Measurements from ENCODE around the gene RHAG.
"Not testable (repeated sequence)": the region's sequence is repeated elsewhere in the genome, so short reads cannot be mapped to it uniquely, and the experiment has no call there.

Gene RHAG

GRCh38 chr6:49636713-49637349 lies at the start of gene RHAG:
Gene RHAG (minus strand): TSS chr6:49636839. CDS start chr6:49636812, 27 bp downstream.
- DNase-seq (ENCODE audit: low read depth): no peak

GRCh38 chr6:49676671-49677281 lies 40.1 kb upstream of the RHAG start:
- DNase-seq (ENCODE audit: low read depth): no peak

GRCh38 chr6:49675816-49676215 lies 39.2 kb upstream of the RHAG start:
- no peak for DNase-seq (ENCODE audit: low read depth)

- DNase-seq (ENCODE audit: low read depth): no peak
These were observed 31.5 kb upstream of the RHAG start for GRCh38 chr6:49668083-49668511.

- DNase-seq (ENCODE audit: low read depth): no peak
These were observed 30.5 kb upstream of the RHAG start for GRCh38 chr6:49666930-49667757.

- no peak for DNase-seq (ENCODE audit: low read depth)
These were observed 29.8 kb upstream of the RHAG start for GRCh38 chr6:49666480-49666879.

- DNase-seq (ENCODE audit: low read depth): no peak
These were observed 28.2 kb upstream of the RHAG start for GRCh38 chr6:49664817-49665216.

GRCh38 chr6:49664054-49664453 lies 27.4 kb upstream of the RHAG start:
- not testable (repeated sequence) for DNase-seq (ENCODE audit: low read depth)

GRCh38 chr6:49662892-49663261 lies 26.2 kb upstream of the RHAG start:
- DNase-seq (ENCODE audit: low read depth): no peak

GRCh38 chr6:49662231-49662891 lies 25.7 kb upstream of the RHAG start:
- DNase-seq (ENCODE audit: low read depth): no peak

GRCh38 chr6:49653942-49654341 lies 17.3 kb upstream of the RHAG start:
- DNase-seq (ENCODE audit: low read depth): no peak

- DNase-seq (ENCODE audit: low read depth): no peak
These were observed 16.8 kb upstream of the RHAG start for GRCh38 chr6:49653438-49653837.

GRCh38 chr6:49651239-49651638 lies 14.6 kb upstream of the RHAG start:
- no peak for DNase-seq (ENCODE audit: low read depth)

- no peak for DNase-seq (ENCODE audit: low read depth)
These were observed 13.3 kb upstream of the RHAG start for GRCh38 chr6:49649988-49650387.

GRCh38 chr6:49648036-49648435 lies 11.4 kb upstream of the RHAG start:
- no peak for DNase-seq (ENCODE audit: low read depth)

GRCh38 chr6:49647476-49647875 lies 10.8 kb upstream of the RHAG start:
- no peak for DNase-seq (ENCODE audit: low read depth)

GRCh38 chr6:49646942-49647341 lies 10.3 kb upstream of the RHAG start:
- no peak for DNase-seq (ENCODE audit: low read depth)

GRCh38 chr6:49646130-49646824 lies 9.6 kb upstream of the RHAG start:
- no peak for DNase-seq (ENCODE audit: low read depth)

- DNase-seq (ENCODE audit: low read depth): no peak
These were observed 8.5 kb upstream of the RHAG start for GRCh38 chr6:49645139-49645538.

GRCh38 chr6:49639177-49639817 lies 2.7 kb upstream of the RHAG start:
- no peak for DNase-seq (ENCODE audit: low read depth)

- DNase-seq (ENCODE audit: low read depth): no peak
These were observed 702 bp upstream of the RHAG start for GRCh38 chr6:49637350-49637731.

Measured in activated T-cell treated with anti-CD3 and anti-CD28 coated beads for 48 hours (primary cell).